GM12878 (cell line): ENCODE results near the gene HTR7.

Experiments
- ATF7 ChIP-seq: fragments of 450-650 bp; IDR thresholded peaks from 2 replicates; pipeline ENCODE4 v1.6.1; 2016; ENCODE audit warnings: low read depth, mild to moderate bottlenecking
- CEBPB ChIP-seq, 2 experiments: fragments of 150-350 bp in 1 of 2; IDR thresholded peaks; 2 replicates each; pipeline ENCODE4 v1.6.1; 2012 to 2014; ENCODE audit warnings: low read depth in 2 of 2, low read length in 2 of 2, borderline replicate concordance in 1 of 2, inconsistent platforms in 1 of 2
- CHD2 ChIP-seq: IDR thresholded peaks from 2 replicates; pipeline ENCODE4 v1.6.1; 2011; ENCODE audit warnings: low read depth, low read length, improper control_type of control experiment, borderline replicate concordance
- FOXM1 ChIP-seq: IDR thresholded peaks from 2 replicates; pipeline ENCODE4 v1.6.1; 2012; ENCODE audit warnings: low read depth, mild to moderate bottlenecking, inconsistent platforms, low read length, moderate library complexity
- HDAC2 ChIP-seq: fragments of 200-600 bp; sonication (generic); IDR thresholded peaks from 2 replicates; pipeline ENCODE4 v1.6.1; 2017
- JUNB ChIP-seq: IDR thresholded peaks from 2 replicates; pipeline ENCODE4 v1.6.1; 2016; ENCODE audit warnings: antibody characterized with exemption, mild to moderate bottlenecking
- NR2C2 ChIP-seq: IDR thresholded peaks from 2 replicates; pipeline ENCODE4 v1.6.1; 2011; ENCODE audit warnings: borderline replicate concordance, low read depth; ENCODE audit not compliant: control insufficient read depth, insufficient read length
- RAD21 ChIP-seq: IDR thresholded peaks from 2 replicates; pipeline ENCODE4 v1.6.1; 2011; ENCODE audit warnings: mild to moderate bottlenecking, low read depth, low read length, moderate library complexity; ENCODE audit not compliant: insufficient read depth
- RFX5 ChIP-seq: IDR thresholded peaks from 2 replicates; pipeline ENCODE4 v1.6.1; 2011; ENCODE audit warnings: low read depth, low read length, improper control_type of control experiment
- TF ChIP-seq, protein P1 (sequence below): IDR thresholded peaks from 2 replicates; pipeline ENCODE4 v1.6.1; 2012; ENCODE audit warnings: low read depth, low read length, improper control_type of control experiment
- TF ChIP-seq, protein P2 (sequence below), 3 experiments: IDR thresholded peaks in 2 of 3; conservative IDR thresholded peaks in 1 of 3; 2 replicates each; pipeline ENCODE4 v1.5.1; 2011; ENCODE audit warnings: low read depth in 3 of 3, low read length in 3 of 3, mild to moderate bottlenecking in 3 of 3, control low read depth in 2 of 3, moderate library complexity in 2 of 3, inconsistent platforms in 1 of 3, mixed read lengths in 1 of 3; ENCODE audit not compliant: control insufficient read depth in 2 of 3, insufficient read depth in 1 of 3; ENCODE audit errors: extremely low read depth in 1 of 3
- TF ChIP-seq, protein P3 (sequence below): fragments of 450-650 bp; formaldehyde crosslinking; IDR thresholded peaks from 2 replicates; pipeline ENCODE4 v1.4.0; 2020; ENCODE audit warnings: mild to moderate bottlenecking, moderate library complexity
- TF ChIP-seq, protein P4 (sequence below): fragments of 450-650 bp; IDR thresholded peaks from 2 replicates; pipeline ENCODE4 v1.6.1; 2017; ENCODE audit warnings: antibody characterized with exemption, mild to moderate bottlenecking, moderate library complexity

DNA sequence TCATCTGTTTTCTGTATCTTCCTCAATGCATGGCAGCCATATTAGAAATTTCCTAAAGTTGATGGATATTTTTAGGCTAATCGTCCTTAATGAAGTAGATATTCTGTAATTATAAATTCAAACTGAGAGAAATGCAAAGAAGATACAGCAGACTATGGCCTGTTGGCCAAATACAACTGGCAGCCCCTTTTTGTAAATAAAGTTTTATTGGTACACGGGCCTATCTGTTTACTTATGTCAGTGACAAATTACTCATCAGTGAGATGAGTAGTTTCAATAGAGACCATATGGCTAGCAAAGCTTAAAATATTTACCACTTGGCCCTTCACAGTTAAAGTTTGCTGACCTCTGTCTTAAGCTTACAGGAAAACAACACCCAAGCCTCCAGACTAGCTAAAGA lies 112.3 kb downstream of the HTR7 start:
- TF ChIP-seq, protein P1, sequence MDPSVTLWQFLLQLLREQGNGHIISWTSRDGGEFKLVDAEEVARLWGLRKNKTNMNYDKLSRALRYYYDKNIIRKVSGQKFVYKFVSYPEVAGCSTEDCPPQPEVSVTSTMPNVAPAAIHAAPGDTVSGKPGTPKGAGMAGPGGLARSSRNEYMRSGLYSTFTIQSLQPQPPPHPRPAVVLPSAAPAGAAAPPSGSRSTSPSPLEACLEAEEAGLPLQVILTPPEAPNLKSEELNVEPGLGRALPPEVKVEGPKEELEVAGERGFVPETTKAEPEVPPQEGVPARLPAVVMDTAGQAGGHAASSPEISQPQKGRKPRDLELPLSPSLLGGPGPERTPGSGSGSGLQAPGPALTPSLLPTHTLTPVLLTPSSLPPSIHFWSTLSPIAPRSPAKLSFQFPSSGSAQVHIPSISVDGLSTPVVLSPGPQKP, result no peak
- no peak for TF ChIP-seq NR2C2
- TF ChIP-seq HDAC2, result no peak
- no peak for TF ChIP-seq RFX5
- TF ChIP-seq RAD21, result no peak
- TF ChIP-seq, protein P2, sequence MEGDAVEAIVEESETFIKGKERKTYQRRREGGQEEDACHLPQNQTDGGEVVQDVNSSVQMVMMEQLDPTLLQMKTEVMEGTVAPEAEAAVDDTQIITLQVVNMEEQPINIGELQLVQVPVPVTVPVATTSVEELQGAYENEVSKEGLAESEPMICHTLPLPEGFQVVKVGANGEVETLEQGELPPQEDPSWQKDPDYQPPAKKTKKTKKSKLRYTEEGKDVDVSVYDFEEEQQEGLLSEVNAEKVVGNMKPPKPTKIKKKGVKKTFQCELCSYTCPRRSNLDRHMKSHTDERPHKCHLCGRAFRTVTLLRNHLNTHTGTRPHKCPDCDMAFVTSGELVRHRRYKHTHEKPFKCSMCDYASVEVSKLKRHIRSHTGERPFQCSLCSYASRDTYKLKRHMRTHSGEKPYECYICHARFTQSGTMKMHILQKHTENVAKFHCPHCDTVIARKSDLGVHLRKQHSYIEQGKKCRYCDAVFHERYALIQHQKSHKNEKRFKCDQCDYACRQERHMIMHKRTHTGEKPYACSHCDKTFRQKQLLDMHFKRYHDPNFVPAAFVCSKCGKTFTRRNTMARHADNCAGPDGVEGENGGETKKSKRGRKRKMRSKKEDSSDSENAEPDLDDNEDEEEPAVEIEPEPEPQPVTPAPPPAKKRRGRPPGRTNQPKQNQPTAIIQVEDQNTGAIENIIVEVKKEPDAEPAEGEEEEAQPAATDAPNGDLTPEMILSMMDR (IDR thresholded peaks at IDR 0.05 in 2 of 3, conservative IDR thresholded peaks at IDR 0.05 in 1 of 3; ENCODE audit: control insufficient read depth in 2 of 3, extremely low read depth in 1 of 3, insufficient read depth in 1 of 3, low read depth in 3 of 3, low read length in 3 of 3), result no peak
- TF ChIP-seq, protein P3, sequence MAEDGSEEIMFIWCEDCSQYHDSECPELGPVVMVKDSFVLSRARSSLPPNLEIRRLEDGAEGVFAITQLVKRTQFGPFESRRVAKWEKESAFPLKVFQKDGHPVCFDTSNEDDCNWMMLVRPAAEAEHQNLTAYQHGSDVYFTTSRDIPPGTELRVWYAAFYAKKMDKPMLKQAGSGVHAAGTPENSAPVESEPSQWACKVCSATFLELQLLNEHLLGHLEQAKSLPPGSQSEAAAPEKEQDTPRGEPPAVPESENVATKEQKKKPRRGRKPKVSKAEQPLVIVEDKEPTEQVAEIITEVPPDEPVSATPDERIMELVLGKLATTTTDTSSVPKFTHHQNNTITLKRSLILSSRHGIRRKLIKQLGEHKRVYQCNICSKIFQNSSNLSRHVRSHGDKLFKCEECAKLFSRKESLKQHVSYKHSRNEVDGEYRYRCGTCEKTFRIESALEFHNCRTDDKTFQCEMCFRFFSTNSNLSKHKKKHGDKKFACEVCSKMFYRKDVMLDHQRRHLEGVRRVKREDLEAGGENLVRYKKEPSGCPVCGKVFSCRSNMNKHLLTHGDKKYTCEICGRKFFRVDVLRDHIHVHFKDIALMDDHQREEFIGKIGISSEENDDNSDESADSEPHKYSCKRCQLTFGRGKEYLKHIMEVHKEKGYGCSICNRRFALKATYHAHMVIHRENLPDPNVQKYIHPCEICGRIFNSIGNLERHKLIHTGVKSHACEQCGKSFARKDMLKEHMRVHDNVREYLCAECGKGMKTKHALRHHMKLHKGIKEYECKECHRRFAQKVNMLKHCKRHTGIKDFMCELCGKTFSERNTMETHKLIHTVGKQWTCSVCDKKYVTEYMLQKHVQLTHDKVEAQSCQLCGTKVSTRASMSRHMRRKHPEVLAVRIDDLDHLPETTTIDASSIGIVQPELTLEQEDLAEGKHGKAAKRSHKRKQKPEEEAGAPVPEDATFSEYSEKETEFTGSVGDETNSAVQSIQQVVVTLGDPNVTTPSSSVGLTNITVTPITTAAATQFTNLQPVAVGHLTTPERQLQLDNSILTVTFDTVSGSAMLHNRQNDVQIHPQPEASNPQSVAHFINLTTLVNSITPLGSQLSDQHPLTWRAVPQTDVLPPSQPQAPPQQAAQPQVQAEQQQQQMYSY (CRISPR knock-in tag), result no peak
- no peak for TF ChIP-seq FOXM1
- no peak for TF ChIP-seq ATF7
- TF ChIP-seq, protein P4, sequence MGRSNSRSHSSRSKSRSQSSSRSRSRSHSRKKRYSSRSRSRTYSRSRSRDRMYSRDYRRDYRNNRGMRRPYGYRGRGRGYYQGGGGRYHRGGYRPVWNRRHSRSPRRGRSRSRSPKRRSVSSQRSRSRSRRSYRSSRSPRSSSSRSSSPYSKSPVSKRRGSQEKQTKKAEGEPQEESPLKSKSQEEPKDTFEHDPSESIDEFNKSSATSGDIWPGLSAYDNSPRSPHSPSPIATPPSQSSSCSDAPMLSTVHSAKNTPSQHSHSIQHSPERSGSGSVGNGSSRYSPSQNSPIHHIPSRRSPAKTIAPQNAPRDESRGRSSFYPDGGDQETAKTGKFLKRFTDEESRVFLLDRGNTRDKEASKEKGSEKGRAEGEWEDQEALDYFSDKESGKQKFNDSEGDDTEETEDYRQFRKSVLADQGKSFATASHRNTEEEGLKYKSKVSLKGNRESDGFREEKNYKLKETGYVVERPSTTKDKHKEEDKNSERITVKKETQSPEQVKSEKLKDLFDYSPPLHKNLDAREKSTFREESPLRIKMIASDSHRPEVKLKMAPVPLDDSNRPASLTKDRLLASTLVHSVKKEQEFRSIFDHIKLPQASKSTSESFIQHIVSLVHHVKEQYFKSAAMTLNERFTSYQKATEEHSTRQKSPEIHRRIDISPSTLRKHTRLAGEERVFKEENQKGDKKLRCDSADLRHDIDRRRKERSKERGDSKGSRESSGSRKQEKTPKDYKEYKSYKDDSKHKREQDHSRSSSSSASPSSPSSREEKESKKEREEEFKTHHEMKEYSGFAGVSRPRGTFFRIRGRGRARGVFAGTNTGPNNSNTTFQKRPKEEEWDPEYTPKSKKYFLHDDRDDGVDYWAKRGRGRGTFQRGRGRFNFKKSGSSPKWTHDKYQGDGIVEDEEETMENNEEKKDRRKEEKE, result no peak
- no peak for TF ChIP-seq CHD2
- TF ChIP-seq JUNB, result no peak
- TF ChIP-seq CEBPB (IDR thresholded peaks at IDR 0.05; ENCODE audit: borderline replicate concordance in 1 of 2, low read depth in 2 of 2, low read length in 2 of 2), result no peak
